HCT116 (cell line): Measurements from ENCODE around the gene MTHFS. TPM values are rescaled to one million over a fixed set of nuclear protein-coding genes. Genes with fewer than 3 reads are reported as not detected.
"Not testable (repeated sequence)": the region's sequence is repeated elsewhere in the genome, so short reads cannot be mapped to it uniquely, and the experiment has no call there.

Experiments
- ATAC-seq: fragments of 200-7000 bp; cut with Tn5 transposase; 2 replicates; pipeline ENCODE4 v1.9.1; 2020; ENCODE audit warnings: mild to moderate bottlenecking, moderate library complexity
- BruUV-seq: library from RNA; stranded (reverse); fragments of 400-500 nt; replicated peaks from 2 replicates; lab custom pipeline; 2021; lab: Mats Ljungman, UMichigan
- CTCF ChIA-PET: fragments of 300-600 bp; sonication (Branson Sonifier 250); formaldehyde crosslinking; loops from one replicate; lab custom pipeline; 2021; ENCODE audit warnings: antibody characterized with exemption; lab: Charles Lee
- POLR2A ChIA-PET: fragments of 300-600, 350-600 bp; sonication (Branson Sonifier 250); formaldehyde crosslinking; loops from one replicate; lab custom pipeline; 2021; ENCODE audit warnings: antibody characterized with exemption; lab: Charles Lee
- RAD21 ChIA-PET, 2 experiments: fragments of 300-600 bp; sonication (Branson Sonifier 250); formaldehyde crosslinking; loops; one replicate each; lab custom pipeline; 2023; ENCODE audit warnings: low total read pairs in 2 of 2; ENCODE audit not compliant: uncharacterized antibody in 2 of 2, unreplicated experiment in 2 of 2, low non-redundant PET in 1 of 2; lab: Charles Lee
- DNase-seq: peaks from one replicate; pipeline ENCODE4 v3.0.0-alpha.2; 2010; ENCODE audit warnings: low read depth, low spot score
- H2AFZ ChIP-seq: fragments of 200-600 bp; shearing (Covaris generic), sonication (generic); 2 replicates; pipeline ENCODE4 v1.6.1; 2017; ENCODE audit warnings: low read depth, mixed run types, mixed read lengths, antibody characterized with exemption, low read length; ENCODE audit not compliant: poor library complexity, severe bottlenecking
- H3K27ac ChIP-seq: 2 replicates; pipeline ENCODE4 v1.5.1; 2012; ENCODE audit warnings: low read depth, low read length
- H3K27me3 ChIP-seq: fragments of 200-600 bp; sonication (generic); 2 replicates; pipeline ENCODE4 v1.6.1; 2016; ENCODE audit warnings: mixed run types, low read length, mixed read lengths; ENCODE audit not compliant: insufficient read depth
- H3K36me3 ChIP-seq, 2 experiments: fragments of 200-500 bp in 1 of 2; fragments of 200-600 bp in 1 of 2; sonication (Bioruptor generic) in 1 of 2; sonication (generic) in 1 of 2; 2 replicates each; pipeline versions ENCODE4 v1.5.1 to v1.6.1; 2014 to 2016; ENCODE audit warnings: low read length in 2 of 2, inconsistent platforms in 1 of 2, mixed read lengths in 1 of 2, mixed run types in 1 of 2; ENCODE audit not compliant: insufficient read depth in 2 of 2, control insufficient read depth in 1 of 2
- H3K4me1 ChIP-seq, 2 experiments: fragments of 200-600 bp in 1 of 2; sonication (generic) in 1 of 2; 2 replicates each; pipeline versions ENCODE4 v1.5.1 to v1.6.1; 2012 to 2017; ENCODE audit warnings: low read length in 2 of 2, inconsistent platforms in 1 of 2, mild to moderate bottlenecking in 1 of 2, mixed read lengths in 1 of 2, mixed run types in 1 of 2, moderate library complexity in 1 of 2; ENCODE audit not compliant: insufficient read depth in 2 of 2, control insufficient read depth in 1 of 2
- H3K4me2 ChIP-seq: fragments of 200-600 bp; sonication (generic); 2 replicates; pipeline ENCODE4 v1.6.1; 2017; ENCODE audit warnings: mixed run types, low read length, mixed read lengths
- H3K4me3 ChIP-seq, 2 experiments: fragments of 200-600 bp in 1 of 2; sonication (generic) in 1 of 2; replicated peaks in 1 of 2; 2 replicates each; pipeline ENCODE4 v1.5.1; 2011 to 2016; ENCODE audit warnings: low read length in 2 of 2, control low read depth in 1 of 2, low read depth in 1 of 2, mild to moderate bottlenecking in 1 of 2, mixed read lengths in 1 of 2, mixed run types in 1 of 2
- H3K79me2 ChIP-seq: fragments of 200-600 bp; sonication (generic); 2 replicates; pipeline ENCODE4 v1.6.1; 2017; ENCODE audit warnings: mild to moderate bottlenecking, mixed run types, low read length, moderate library complexity, mixed read lengths; ENCODE audit not compliant: insufficient read depth
- H3K9ac ChIP-seq: fragments of 200-600 bp; sonication (generic); 2 replicates; pipeline ENCODE4 v1.6.1; 2016; ENCODE audit warnings: low read length, mixed read lengths
- H3K9me2 ChIP-seq: fragments of 200-600 bp; sonication (generic), shearing (Covaris generic); 2 replicates; pipeline ENCODE4 v1.6.1; 2017; ENCODE audit warnings: mixed run types, mild to moderate bottlenecking, moderate library complexity; ENCODE audit not compliant: insufficient read depth
- H3K9me3 ChIP-seq, 2 experiments: fragments of 200-500 bp in 1 of 2; fragments of 200-600 bp in 1 of 2; sonication (Bioruptor generic) in 1 of 2; sonication (generic) in 1 of 2; 2 replicates each; pipeline ENCODE4 v1.6.1; 2014 to 2017; ENCODE audit warnings: low read length in 2 of 2, mixed read lengths in 2 of 2, inconsistent platforms in 1 of 2, low read depth in 1 of 2, mild to moderate bottlenecking in 1 of 2, mixed run types in 1 of 2, moderate library complexity in 1 of 2; ENCODE audit not compliant: control insufficient read depth in 1 of 2, insufficient read depth in 1 of 2
- H4K20me1 ChIP-seq: fragments of 200-600 bp; sonication (generic), shearing (Covaris generic); 2 replicates; pipeline ENCODE4 v1.6.1; 2017; ENCODE audit warnings: mixed run types, mild to moderate bottlenecking, moderate library complexity; ENCODE audit not compliant: insufficient read depth
- ATF3 ChIP-seq: IDR thresholded peaks from 2 replicates; pipeline ENCODE4 v1.6.1; 2012
- CBX3 ChIP-seq: IDR thresholded peaks from 2 replicates; pipeline ENCODE4 v1.6.1; 2012; ENCODE audit warnings: low read depth
- FOSL1 ChIP-seq: IDR thresholded peaks from 2 replicates; pipeline ENCODE4 v1.6.1; 2012; ENCODE audit warnings: low read depth
- JUND ChIP-seq: IDR thresholded peaks from 2 replicates; pipeline ENCODE4 v1.6.1; 2012
- POLR2A ChIP-seq: IDR thresholded peaks from 2 replicates; pipeline ENCODE4 v1.7.0; 2011; ENCODE audit warnings: borderline replicate concordance; ENCODE audit not compliant: insufficient read depth, insufficient read length; ENCODE audit errors: extremely low read depth
- REST ChIP-seq: IDR thresholded peaks from 2 replicates; pipeline ENCODE4 v1.6.1; 2012; ENCODE audit warnings: low read depth
- SRF ChIP-seq: IDR thresholded peaks from 2 replicates; pipeline ENCODE4 v1.6.1; 2012; ENCODE audit warnings: low read depth
- TCF7L2 ChIP-seq: IDR thresholded peaks from 2 replicates; pipeline ENCODE4 v1.7.0; 2011; ENCODE audit warnings: borderline replicate concordance, inconsistent platforms; ENCODE audit not compliant: insufficient read depth, insufficient read length; ENCODE audit errors: extremely low read depth
- ZBTB33 ChIP-seq: IDR thresholded peaks from 2 replicates; pipeline ENCODE4 v1.6.1; 2011; ENCODE audit warnings: mild to moderate bottlenecking, low read length, moderate library complexity; ENCODE audit not compliant: insufficient replicate concordance; ENCODE audit errors: extremely low read depth
- intact Hi-C: fragments of 100-400 bp; cut with micrococcal nuclease; formaldehyde crosslinking; loops from 2 replicates; pipeline ENCODE4 v1.10.0; 2022
- total RNA-seq: library from RNA; stranded (reverse); gene quantifications from one replicate; pipeline ENCODE4 v1.2.1, GENCODE V29; 2021; ENCODE audit not compliant: unreplicated experiment

MTHFS gene
- total RNA-seq, 1 experiment from 2014 or later: 30.5 TPM

- TF ChIP-seq REST: no peak
Measured at GRCh38 chr15:79938143-79938542, 41.3 kb upstream of the MTHFS start (continued).

DNA sequence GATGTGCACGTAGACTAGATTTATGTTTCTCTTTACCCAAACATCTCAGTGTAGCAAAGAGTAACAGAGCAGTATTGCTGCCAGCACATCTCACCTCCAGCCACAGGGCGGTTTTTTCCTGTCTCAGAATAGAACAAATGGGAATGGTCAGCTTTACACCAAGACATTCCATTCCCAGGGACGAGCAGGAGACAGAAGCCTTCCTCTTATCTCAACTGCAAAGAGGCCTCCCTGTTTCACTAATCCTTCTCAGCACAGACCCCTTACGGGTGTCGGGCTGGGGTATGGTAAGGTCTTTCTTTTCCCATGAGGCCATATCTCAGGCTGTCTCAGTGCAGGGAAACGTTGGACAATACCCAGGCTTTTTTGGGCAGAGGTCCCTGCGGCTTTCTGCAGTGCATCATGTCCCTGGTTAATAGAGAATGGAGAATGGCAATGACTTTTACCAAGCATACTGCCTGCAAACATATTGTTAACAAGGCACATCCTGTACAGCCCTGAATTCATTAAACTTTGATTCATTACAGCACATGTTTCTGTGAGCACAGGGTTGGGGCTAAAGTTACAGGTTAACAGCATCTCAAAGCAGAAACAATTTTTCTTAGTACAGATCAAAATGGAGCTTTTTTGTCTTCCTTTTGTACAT is 38.9 kb upstream of the MTHFS start:
- H3K4me3 ChIP-seq, H3K36me3 ChIP-seq, DNase-seq, CTCF ChIA-PET, H3K27me3 ChIP-seq, H3K27ac ChIP-seq, H3K9me2 ChIP-seq, H3K79me2 ChIP-seq, H2AFZ ChIP-seq, H3K4me1 ChIP-seq, BruUV-seq, H4K20me1 ChIP-seq, H3K4me2 ChIP-seq, RAD21 ChIA-PET, POLR2A ChIA-PET, H3K9ac ChIP-seq, H3K9me3 ChIP-seq, ATAC-seq, intact Hi-C loops: not testable (repeated sequence)

DNA sequence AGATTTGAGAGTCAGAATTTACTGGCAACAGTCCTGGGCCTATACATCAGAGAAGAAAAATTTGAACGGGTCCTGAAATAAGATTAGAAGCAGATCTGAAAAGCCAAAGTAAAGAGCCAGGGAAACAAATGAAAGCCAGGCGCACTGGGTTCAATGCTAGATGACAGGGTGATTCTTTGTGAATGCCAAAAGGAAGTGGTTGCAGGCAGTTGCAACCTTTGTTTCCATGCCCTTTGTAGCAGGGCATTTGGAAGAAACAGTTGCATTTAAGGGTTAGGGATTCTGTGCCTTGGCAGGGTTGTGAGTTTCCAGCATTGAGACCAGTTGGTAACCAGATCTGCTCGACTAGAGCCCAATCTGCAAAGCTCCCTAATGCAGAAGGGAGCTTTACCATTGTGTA is 36.4 kb upstream of the MTHFS start:
- DNase-seq (no peak), ATAC-seq (no peak)
- ChIA-PET CTCF (no interaction called here), POLR2A (interaction anchor here (1.9 kb wide), 1 partner anchor 10 kb away, joined by 6 read pairs; no protein-coding TSS in a partner anchor), RAD21 (no interaction called here)
- Histone ChIP-seq H3K27ac (no peak overlapping the region), H3K36me3 (no peaks in the 10 kb centered on the region), H4K20me1 (no peaks in the 10 kb centered on the region), H3K27me3 (no peaks in the 10 kb centered on the region), H3K4me3 (no peak overlapping the region), H2AFZ (no peak overlapping the region), H3K9me2 (no peaks in the 10 kb centered on the region), H3K9me3 (no peaks in the 10 kb centered on the region), H3K4me1 (no peaks in the 10 kb centered on the region), H3K4me2 (no peak overlapping the region), H3K79me2 (no peaks in the 10 kb centered on the region), H3K9ac (no peak overlapping the region)
- intact Hi-C loops: no loop called here
- TF ChIP-seq ATF3: no peak
- no peak for TF ChIP-seq ZBTB33
- no peak for TF ChIP-seq JUND
- no peak for TF ChIP-seq FOSL1
- TF ChIP-seq TCF7L2: no peak
- no peak for TF ChIP-seq POLR2A
- no peak for TF ChIP-seq SRF
- TF ChIP-seq CBX3: no peak
- no TSS peak for BruUV-seq
